Spleen (tissue), 11 donors: ENCODE results near the gene FBXL17. TPM values are rescaled to one million over a fixed set of nuclear protein-coding genes. Genes with fewer than 3 reads are reported as not detected.

Experiments
- DNase-seq: peaks from one replicate; pipeline ENCODE4 v3.0.0-alpha.2; 2020
- H3K27ac ChIP-seq, 8 donors: fragments of 200-600 bp; sonication (generic) in 7 of 8; 1 replicate in 4 of 8; 2 replicates in 4 of 8; pipeline versions ENCODE4 v1.5.0 to v1.8.0; 2016 to 2021; ENCODE audit warnings: inconsistent platforms in 4 of 8, mild to moderate bottlenecking in 4 of 8, moderate library complexity in 1 of 8
- H3K27me3 ChIP-seq, 7 donors: fragments of 200-600 bp; sonication (generic) in 6 of 7; replicated peaks in 1 of 7; 1 replicate in 4 of 7; 2 replicates in 3 of 7; pipeline versions ENCODE4 v1.5.0 to v1.8.0; 2016 to 2021; ENCODE audit warnings: inconsistent platforms in 3 of 7, mild to moderate bottlenecking in 1 of 7
- H3K36me3 ChIP-seq, 6 donors: fragments of 200-600 bp; sonication (generic) in 5 of 6; 1 replicate in 4 of 6; 2 replicates in 2 of 6; pipeline versions ENCODE4 v1.5.0 to v1.8.0; 2016 to 2021; ENCODE audit warnings: inconsistent platforms in 2 of 6
- H3K4me1 ChIP-seq, 6 donors: fragments of 200-600 bp; sonication (generic) in 5 of 6; 1 replicate in 3 of 6; 2 replicates in 3 of 6; pipeline versions ENCODE4 v1.5.0 to v1.8.0; 2016 to 2021; ENCODE audit warnings: inconsistent platforms in 3 of 6
- H3K4me3 ChIP-seq, 8 donors: fragments of 200-600 bp; sonication (generic) in 7 of 8; 1 replicate in 4 of 8; 2 replicates in 4 of 8; pipeline versions ENCODE4 v1.5.0 to v1.8.0; 2016 to 2021; ENCODE audit warnings: inconsistent platforms in 4 of 8, mild to moderate bottlenecking in 4 of 8, moderate library complexity in 2 of 8
- H3K9me3 ChIP-seq, 8 donors: fragments of 200-600 bp; sonication (generic) in 7 of 8; 1 replicate in 4 of 8; 2 replicates in 4 of 8; pipeline versions ENCODE4 v1.5.0 to v1.8.0; 2016 to 2021; ENCODE audit warnings: inconsistent platforms in 4 of 8
- CTCF ChIP-seq, 11 experiments: fragments of 200-600 bp in 7 of 11; fragments of 450-650 bp in 4 of 11; sonication (generic) in 4 of 11; IDR thresholded peaks in 8 of 11; conservative IDR thresholded peaks in 3 of 11; 1 replicate in 7 of 11; 2 replicates in 4 of 11; pipeline versions ENCODE4 v1.4.0 to v1.8.0; 2016 to 2021; ENCODE audit warnings: antibody characterized with exemption in 11 of 11, inconsistent platforms in 4 of 11, mild to moderate bottlenecking in 1 of 11
- POLR2A ChIP-seq, 3 donors: fragments of 450-650 bp; IDR thresholded peaks; one replicate each; pipeline ENCODE4 v1.5.1; 2017; ENCODE audit warnings: antibody characterized with exemption in 3 of 3, mild to moderate bottlenecking in 1 of 3
- POLR2AphosphoS5 ChIP-seq, 3 donors: sonication (generic); formaldehyde crosslinking; IDR thresholded peaks; one replicate each; pipeline ENCODE4 v1.5.1; 2017; ENCODE audit warnings: antibody characterized with exemption in 3 of 3
- WGBS, 5 donors: extraction: QIAGEN DNeasy Blood & Tissue Kit in 3 of 5; methylation state at CpG; one replicate each; pipeline versions ENCODE4 v1.1.5 to v1.1.7; 2013 to 2018; 5-methylcytosine and 5-hydroxymethylcytosine counted together
- intact Hi-C: fragments of 100-400 bp; cut with DNase I; formaldehyde crosslinking; loops from one replicate; pipeline ENCODE4 v1.15.0; 2023; ENCODE audit warnings: low total_unique reads
- polyA plus RNA-seq, 3 donors: library from polyadenylated mRNA; stranded (reverse); fragments of 200-250 nt; gene quantifications; one replicate each; pipeline ENCODE4 v1.2.1, GENCODE V29; 2013
- total RNA-seq, 7 donors: library from RNA; depleted of rRNA in 3 of 7; stranded (reverse); fragments of >200 nt in 3 of 7; fragmentation: NEBNext Ultra II Directional in 4 of 7; extraction: Animal tissue kit (Norgen Biotek cat#: 25700) in 4 of 7; gene quantifications; one replicate each; pipeline versions ENCODE4 v1.1.0 to v1.2.1, GENCODE V29; 2016 to 2021
- donor health status: healthy with polysubstance abuse.
- donor health status: DM: no; HTN: no; CAD: no; lungs with moderate emphysema.
- donor health status: DM: no; HTN: no; CAD: no.
- donor health status: Bipolar disorder and iron deficiency.
- donor health status: healthy.
- donor health status: DM: no; HTN: no; CAD: no.
- donor health status: DM: yes; HTN: yes; CAD: no.

FBXL17 gene
- total and polyA plus RNA-seq, 10 donors = 5.1 to 39.9 (median 21.8) TPM

GRCh38 chr5:107935645-107936044 lies 446.3 kb downstream of the FBXL17 start:
- Histone ChIP-seq H3K36me3 (no peaks in the 10 kb centered on the region), H3K9me3 (no peaks in the 10 kb centered on the region), H3K4me3 (no peak overlapping the region), H3K27ac (no peak overlapping the region), H3K27me3 (no peaks in the 10 kb centered on the region), H3K4me1 (no peaks in the 10 kb centered on the region)
- no peak for DNase-seq
- TF ChIP-seq POLR2A (IDR thresholded peaks at IDR 0.05) = no peak
- TF ChIP-seq POLR2AphosphoS5 (IDR thresholded peaks at IDR 0.05) = no peak
- TF ChIP-seq CTCF (IDR thresholded peaks at IDR 0.05 in 8 of 11, conservative IDR thresholded peaks at IDR 0.05 in 3 of 11) = no peak
- 86 to 94% (median 93%) methylated on average over 1 of the region's 1 CpG for WGBS, 5 donors
- intact Hi-C loops = no loop called here

- Histone ChIP-seq H3K36me3 (no peaks in the 10 kb centered on the region), H3K9me3 (no peaks in the 10 kb centered on the region), H3K27ac (no peak overlapping the region), H3K27me3 (no peaks in the 10 kb centered on the region), H3K4me3 (no peak overlapping the region), H3K4me1 (no peaks in the 10 kb centered on the region)
- no peak for DNase-seq
- intact Hi-C loops = no loop called here
- TF ChIP-seq CTCF (IDR thresholded peaks at IDR 0.05 in 8 of 11, conservative IDR thresholded peaks at IDR 0.05 in 3 of 11) (no peak), POLR2AphosphoS5 (IDR thresholded peaks at IDR 0.05) (no peak), POLR2A (IDR thresholded peaks at IDR 0.05) (no peak)
- 89 to 99% (median 94%) methylated on average over 3 of the region's 3 CpGs for WGBS, 5 donors
Measured at GRCh38 chr5:107933326-107933725, 448.6 kb downstream of the FBXL17 start.

- Histone ChIP-seq H3K4me3 (no peak overlapping the region), H3K9me3 (no peaks in the 10 kb centered on the region), H3K27me3 (no peaks in the 10 kb centered on the region), H3K4me1 (no peaks in the 10 kb centered on the region), H3K36me3 (no peaks in the 10 kb centered on the region), H3K27ac (no peak overlapping the region)
- TF ChIP-seq CTCF (IDR thresholded peaks at IDR 0.05 in 8 of 11, conservative IDR thresholded peaks at IDR 0.05 in 3 of 11) (no peak), POLR2AphosphoS5 (IDR thresholded peaks at IDR 0.05) (no peak), POLR2A (IDR thresholded peaks at IDR 0.05) (no peak)
- DNase-seq = no peak
- WGBS, 5 donors = 91 to 100% (median 97%) methylated on average over 1 of the region's 1 CpG
- intact Hi-C loops = no loop called here
Measured at GRCh38 chr5:107930891-107931290, 451.0 kb downstream of the FBXL17 start.

- 87 to 95% (median 89%) methylated on average over 3 of the region's 3 CpGs for WGBS, 5 donors
- intact Hi-C loops = no loop called here
- no peak for DNase-seq
- H3K4me3 ChIP-seq = no peak overlapping the region
- H3K27ac ChIP-seq = no peak overlapping the region
- H3K9me3 ChIP-seq = no peaks in the 10 kb centered on the region
- H3K36me3 ChIP-seq = no peaks in the 10 kb centered on the region
- H3K4me1 ChIP-seq = no peaks in the 10 kb centered on the region
- H3K27me3 ChIP-seq = no peaks in the 10 kb centered on the region
- TF ChIP-seq POLR2AphosphoS5 (IDR thresholded peaks at IDR 0.05) = no peak
- TF ChIP-seq CTCF (IDR thresholded peaks at IDR 0.05 in 8 of 11, conservative IDR thresholded peaks at IDR 0.05 in 3 of 11) = no peak
- no peak for TF ChIP-seq POLR2A (IDR thresholded peaks at IDR 0.05)
Measured at GRCh38 chr5:107930092-107930491, 451.8 kb downstream of the FBXL17 start.
